Loucy (cell line): ENCODE data around the gene ST8SIA5.

ENCODE experiments used
- H2AFZ ChIP-seq: fragments of 200-600 bp; sonication (generic); 2 replicates; pipeline ENCODE4 v1.6.0; 2016; ENCODE audit warnings: antibody characterized with exemption, mild to moderate bottlenecking, low read length, moderate library complexity
- H3F3A ChIP-seq: fragments of 200-600 bp; 2 replicates; pipeline ENCODE4 v1.6.0; 2016; ENCODE audit warnings: antibody characterized with exemption, low read depth, mild to moderate bottlenecking
- H3K27me3 ChIP-seq: fragments of 200-600 bp; sonication (generic); 2 replicates; pipeline ENCODE4 v1.6.1; 2014; ENCODE audit warnings: low read length, mild to moderate bottlenecking; ENCODE audit not compliant: insufficient read depth, poor library complexity, severe bottlenecking
- H3K36me3 ChIP-seq: fragments of 200-600 bp; sonication (generic); 2 replicates; pipeline ENCODE4 v1.6.1; 2016; ENCODE audit warnings: low read length; ENCODE audit not compliant: insufficient read depth
- H3K4me1 ChIP-seq: fragments of 200-600 bp; sonication (generic); 2 replicates; pipeline ENCODE4 v1.5.1; 2014; ENCODE audit warnings: low read length, mild to moderate bottlenecking; ENCODE audit not compliant: insufficient read depth, poor library complexity, severe bottlenecking
- H3K4me2 ChIP-seq: fragments of 200-600 bp; sonication (generic); 2 replicates; pipeline ENCODE4 v1.6.0; 2014; ENCODE audit warnings: antibody characterized with exemption, low read length, low read depth, mild to moderate bottlenecking; ENCODE audit not compliant: poor library complexity, severe bottlenecking
- H3K4me3 ChIP-seq: fragments of 200-600 bp; sonication (generic); 2 replicates; pipeline ENCODE4 v1.5.1; 2014; ENCODE audit warnings: low read length, mild to moderate bottlenecking, mixed read lengths; ENCODE audit not compliant: poor library complexity, severe bottlenecking
- H3K79me2 ChIP-seq: fragments of 200-600 bp; sonication (generic); 2 replicates; pipeline ENCODE4 v1.6.1; 2014; ENCODE audit warnings: low read length; ENCODE audit not compliant: insufficient read depth
- H3K9ac ChIP-seq: fragments of 200-600 bp; sonication (generic); 2 replicates; pipeline ENCODE4 v1.6.0; 2014; ENCODE audit warnings: mild to moderate bottlenecking, low read depth, low read length, moderate library complexity; ENCODE audit not compliant: poor library complexity, severe bottlenecking
- H3K9me2 ChIP-seq: fragments of 200-600 bp; sonication (generic); replicated peaks from 2 replicates; pipeline ENCODE4 v1.6.1; 2016; ENCODE audit warnings: low read depth, low read length, mixed read lengths
- H3K9me3 ChIP-seq: fragments of 200-600 bp; sonication (generic); 2 replicates; pipeline ENCODE4 v1.6.1; 2014; ENCODE audit warnings: mild to moderate bottlenecking, antibody characterized with exemption, low read length, low read depth; ENCODE audit not compliant: insufficient read depth
- H4K20me1 ChIP-seq: fragments of 200-600 bp; sonication (generic); 2 replicates; pipeline ENCODE4 v1.6.0; 2014; ENCODE audit warnings: antibody characterized with exemption, low read length, mild to moderate bottlenecking; ENCODE audit not compliant: insufficient read depth, poor library complexity, severe bottlenecking
- EZH2phosphoT487 ChIP-seq: fragments of 200-600 bp; IDR thresholded peaks from 2 replicates; pipeline ENCODE4 v1.6.1; 2018; ENCODE audit warnings: antibody characterized with exemption, mild to moderate bottlenecking, moderate library complexity, borderline replicate concordance
- TF ChIP-seq, protein P1 (sequence below): fragments of 200-600 bp; sonication (generic); conservative IDR thresholded peaks from 2 replicates; pipeline ENCODE4 v1.5.1; 2014; ENCODE audit warnings: mild to moderate bottlenecking, antibody characterized with exemption, low read length

Gene ST8SIA5

DNA sequence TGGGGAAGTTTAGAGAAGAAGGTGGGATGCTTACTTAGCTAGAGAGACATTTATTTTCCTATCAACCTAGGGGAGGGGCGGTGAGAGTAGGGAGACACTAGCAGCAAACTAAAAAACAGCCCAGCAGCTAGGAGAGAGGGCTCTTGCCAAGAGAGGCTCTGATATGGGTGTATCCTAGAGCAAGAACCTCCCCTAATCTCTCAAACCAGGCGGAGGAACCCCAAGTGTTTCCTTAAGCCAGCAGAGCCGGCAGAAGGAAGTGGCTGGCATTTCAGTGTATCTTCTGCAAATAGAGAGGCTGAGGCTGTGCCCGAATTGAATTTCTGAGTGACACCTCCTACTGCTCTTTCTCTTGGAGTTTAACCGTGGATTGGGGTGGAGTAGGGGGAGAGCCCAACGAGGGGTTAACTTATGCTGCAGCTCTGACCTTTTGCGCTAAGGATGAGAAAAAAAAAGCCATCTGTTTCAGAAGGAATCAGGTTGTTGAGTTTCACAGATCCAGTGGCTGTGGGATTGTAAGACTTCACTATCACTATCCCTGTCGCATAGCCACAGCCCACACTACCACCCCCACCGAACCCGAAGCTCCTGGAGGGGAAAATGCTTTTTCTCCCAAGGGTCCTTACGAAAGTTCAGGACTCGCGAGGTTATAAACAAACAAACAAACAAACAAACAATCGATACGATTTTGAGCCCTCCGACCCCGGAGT is 1.4 kb downstream of the ST8SIA5 start:
- no peak overlapping the region for H3K4me2 ChIP-seq
- no peaks in the 10 kb centered on the region for H4K20me1 ChIP-seq
- H3K27me3 ChIP-seq: no peaks in the 10 kb centered on the region
- no peaks in the 10 kb centered on the region for H3K4me1 ChIP-seq
- H2AFZ ChIP-seq: no peak overlapping the region
- no peaks in the 10 kb centered on the region for H3K36me3 ChIP-seq
- H3F3A ChIP-seq: no peaks in the 10 kb centered on the region
- no peak overlapping the region for H3K9ac ChIP-seq
- no peaks in the 10 kb centered on the region for H3K9me2 ChIP-seq
- no peak overlapping the region for H3K4me3 ChIP-seq
- TF ChIP-seq, protein P1, sequence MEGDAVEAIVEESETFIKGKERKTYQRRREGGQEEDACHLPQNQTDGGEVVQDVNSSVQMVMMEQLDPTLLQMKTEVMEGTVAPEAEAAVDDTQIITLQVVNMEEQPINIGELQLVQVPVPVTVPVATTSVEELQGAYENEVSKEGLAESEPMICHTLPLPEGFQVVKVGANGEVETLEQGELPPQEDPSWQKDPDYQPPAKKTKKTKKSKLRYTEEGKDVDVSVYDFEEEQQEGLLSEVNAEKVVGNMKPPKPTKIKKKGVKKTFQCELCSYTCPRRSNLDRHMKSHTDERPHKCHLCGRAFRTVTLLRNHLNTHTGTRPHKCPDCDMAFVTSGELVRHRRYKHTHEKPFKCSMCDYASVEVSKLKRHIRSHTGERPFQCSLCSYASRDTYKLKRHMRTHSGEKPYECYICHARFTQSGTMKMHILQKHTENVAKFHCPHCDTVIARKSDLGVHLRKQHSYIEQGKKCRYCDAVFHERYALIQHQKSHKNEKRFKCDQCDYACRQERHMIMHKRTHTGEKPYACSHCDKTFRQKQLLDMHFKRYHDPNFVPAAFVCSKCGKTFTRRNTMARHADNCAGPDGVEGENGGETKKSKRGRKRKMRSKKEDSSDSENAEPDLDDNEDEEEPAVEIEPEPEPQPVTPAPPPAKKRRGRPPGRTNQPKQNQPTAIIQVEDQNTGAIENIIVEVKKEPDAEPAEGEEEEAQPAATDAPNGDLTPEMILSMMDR: no peak
- TF ChIP-seq EZH2phosphoT487: no peak
- no peaks in the 10 kb centered on the region for H3K9me3 ChIP-seq
- no peaks in the 10 kb centered on the region for H3K79me2 ChIP-seq

DNA sequence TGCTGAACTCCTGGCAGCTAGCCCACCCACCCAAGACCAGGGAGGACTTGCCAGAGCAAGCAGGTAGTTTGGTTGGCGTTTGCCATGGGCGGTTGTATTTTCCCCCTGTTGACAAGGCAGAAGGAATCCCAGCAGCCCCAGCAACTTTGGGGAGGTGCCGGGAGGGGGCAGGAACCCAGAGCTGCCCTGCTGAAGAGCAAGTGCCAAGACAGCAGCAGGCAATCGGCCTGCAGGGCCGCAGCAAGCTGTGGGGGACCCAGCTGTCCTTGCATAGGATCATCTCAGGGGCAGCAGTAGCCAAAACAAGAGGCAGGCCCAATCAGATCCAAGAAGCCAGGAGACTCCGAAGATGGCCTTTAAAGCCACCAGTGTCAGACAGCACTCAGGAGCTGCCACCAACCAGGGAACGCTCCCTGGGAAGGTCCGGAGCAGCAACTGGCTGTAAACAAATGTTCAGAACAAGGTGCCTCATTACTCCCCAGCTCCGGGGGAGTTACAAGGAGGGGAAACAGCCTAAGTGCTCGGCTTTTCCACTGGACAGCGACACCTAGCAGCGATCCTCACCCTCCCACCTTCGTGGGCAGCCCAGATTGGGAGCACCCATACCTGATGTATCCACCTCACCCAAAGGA is 2.1 kb downstream of the ST8SIA5 start:
- H3K27me3 ChIP-seq: no peaks in the 10 kb centered on the region

DNA sequence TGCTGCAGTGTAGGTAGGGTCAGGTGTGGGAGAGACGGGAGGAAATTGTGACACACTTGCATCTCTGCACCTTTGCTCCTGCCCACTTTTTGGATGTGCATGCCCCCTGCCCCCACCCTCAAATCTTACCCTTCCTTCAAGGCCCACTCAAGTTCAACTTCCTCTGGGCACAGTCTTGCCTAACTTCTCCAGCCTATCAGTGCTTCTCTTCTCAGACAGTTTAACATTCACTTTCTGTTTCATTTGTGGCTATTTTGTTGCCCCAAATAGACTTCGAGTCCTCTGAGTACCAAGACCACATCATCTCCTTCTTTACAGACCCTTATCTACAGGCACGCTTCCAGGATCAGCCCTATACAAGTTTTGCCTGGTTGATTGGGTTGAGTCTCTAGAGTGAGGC is 2.7 kb downstream of the ST8SIA5 start:
- no peak overlapping the region for H3K4me3 ChIP-seq
- no peak overlapping the region for H3K4me2 ChIP-seq
- H3K9ac ChIP-seq: no peak overlapping the region
- H3K79me2 ChIP-seq: no peaks in the 10 kb centered on the region
- no peaks in the 10 kb centered on the region for H4K20me1 ChIP-seq
- no peaks in the 10 kb centered on the region for H3K9me2 ChIP-seq
- no peaks in the 10 kb centered on the region for H3K36me3 ChIP-seq
- no peaks in the 10 kb centered on the region for H3K9me3 ChIP-seq
- H3K27me3 ChIP-seq: no peaks in the 10 kb centered on the region
- no peak for TF ChIP-seq EZH2phosphoT487
- TF ChIP-seq, protein P1: no peak
- H2AFZ ChIP-seq: 0 out of 2 replicates have a peak overlapping the region, but pooled peaks have one; percentile 35
- no peaks in the 10 kb centered on the region for H3K4me1 ChIP-seq
- H3F3A ChIP-seq: no peaks in the 10 kb centered on the region

More for the DNA sequence above, 2.1 kb downstream of the ST8SIA5 start:
- Histone ChIP-seq H3K4me1 (no peaks in the 10 kb centered on the region), H3K79me2 (no peaks in the 10 kb centered on the region), H3K9me2 (no peaks in the 10 kb centered on the region), H3K36me3 (no peaks in the 10 kb centered on the region), H4K20me1 (no peaks in the 10 kb centered on the region), H3K9me3 (no peaks in the 10 kb centered on the region), H3K9ac (no peak overlapping the region), H2AFZ (0 out of 2 replicates have a peak overlapping the region, but pooled peaks have one; percentile 35), H3K4me3 (no peak overlapping the region), H3F3A (no peaks in the 10 kb centered on the region), H3K4me2 (no peak overlapping the region)
- no peak for TF ChIP-seq EZH2phosphoT487
- TF ChIP-seq, protein P1: no peak
